ENCODE data around the gene F8. TPM values are rescaled to one million over a fixed set of nuclear protein-coding genes. Genes with fewer than 3 reads are reported as not detected.
"Not testable (repeated sequence)": the region's sequence is repeated elsewhere in the genome, so short reads cannot be mapped to it uniquely, and the experiment has no call there.

F8 gene
- total and polyA plus RNA-seq, 9 of the 15 experiments (the other 6 are each of a cell fraction or from before 2014, with no cell fraction given): 0.41 to 3.8 (median 0.91) TPM

DNA sequence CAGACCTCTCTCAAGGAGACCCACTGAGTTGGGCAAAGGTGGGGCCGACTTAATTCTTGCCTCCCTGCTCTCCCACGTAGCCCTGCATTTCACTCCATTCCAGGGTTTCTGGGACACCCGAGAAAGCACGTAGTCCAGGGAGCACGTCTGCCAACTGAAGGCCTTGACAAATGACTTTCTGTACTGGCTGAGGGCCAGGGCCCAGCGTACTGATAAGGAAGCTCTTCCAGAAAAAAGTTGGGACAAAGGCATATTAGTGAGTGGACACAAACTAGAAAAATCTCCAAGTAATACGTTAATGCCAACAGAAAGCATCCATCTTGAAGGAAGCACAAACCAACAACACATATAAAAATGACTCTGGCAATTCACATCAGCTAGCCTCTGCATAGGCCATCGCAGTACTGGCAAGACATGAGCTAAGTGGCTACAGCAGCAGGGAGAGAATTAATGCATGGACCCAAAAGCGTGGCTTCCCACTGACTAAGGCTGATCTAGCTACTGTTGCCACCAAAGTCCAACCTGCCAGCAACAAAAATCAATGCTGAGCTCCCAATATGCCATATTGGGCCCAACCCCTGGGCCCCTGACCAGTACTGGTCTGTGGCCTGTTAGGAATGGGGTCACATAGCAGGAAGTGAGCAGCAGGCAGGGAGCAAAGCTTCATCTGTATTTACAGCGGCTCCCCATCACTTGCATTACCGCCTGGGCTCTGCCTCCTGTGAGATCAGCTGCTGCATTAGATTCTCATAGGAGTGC, 15.4 kb downstream of the F8 start (continued):
- TF ChIP-seq, protein P1, sequence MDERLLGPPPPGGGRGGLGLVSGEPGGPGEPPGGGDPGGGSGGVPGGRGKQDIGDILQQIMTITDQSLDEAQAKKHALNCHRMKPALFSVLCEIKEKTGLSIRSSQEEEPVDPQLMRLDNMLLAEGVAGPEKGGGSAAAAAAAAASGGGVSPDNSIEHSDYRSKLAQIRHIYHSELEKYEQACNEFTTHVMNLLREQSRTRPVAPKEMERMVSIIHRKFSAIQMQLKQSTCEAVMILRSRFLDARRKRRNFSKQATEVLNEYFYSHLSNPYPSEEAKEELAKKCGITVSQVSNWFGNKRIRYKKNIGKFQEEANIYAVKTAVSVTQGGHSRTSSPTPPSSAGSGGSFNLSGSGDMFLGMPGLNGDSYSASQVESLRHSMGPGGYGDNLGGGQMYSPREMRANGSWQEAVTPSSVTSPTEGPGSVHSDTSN (CRISPR knock-in tag; IDR thresholded peaks at IDR 0.05; ENCODE audit: low read depth): not testable (repeated sequence)
- TF ChIP-seq, protein P1 (tag; conservative IDR thresholded peaks at IDR 0.05; ENCODE audit: low read depth): peak; percentile 94
- TF ChIP-seq SMARCA4 (IDR thresholded peaks at IDR 0.05): peak; percentile 50; the same call in 1 of the 2 replicates

DNA sequence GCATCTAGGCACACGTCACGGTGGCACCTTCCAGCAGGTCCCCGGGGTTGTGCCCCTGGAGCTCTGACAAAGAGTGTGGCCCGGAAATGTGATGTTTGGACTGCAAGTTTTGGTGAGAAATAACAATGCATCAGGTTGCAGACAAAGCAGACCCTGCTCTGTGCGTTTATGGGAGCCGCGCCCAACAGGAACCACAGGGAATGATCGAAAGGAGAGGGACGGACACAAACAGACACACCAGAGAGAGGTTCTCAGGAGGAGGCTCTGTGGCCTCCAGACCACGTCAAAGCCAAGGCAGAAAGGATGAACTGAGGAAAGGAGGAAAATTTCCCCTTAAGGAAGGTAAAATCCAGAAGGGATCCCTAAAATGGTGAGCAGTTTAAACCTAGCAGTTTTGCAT, 16.1 kb downstream of the F8 start:
- H3K27me3 ChIP-seq (ENCODE audit: control insufficient read depth in 2 of 2, insufficient read depth in 2 of 2, low read length in 2 of 2); intact Hi-C loops (cut with micrococcal nuclease); CTCF ChIA-PET (ENCODE audit: low intra/inter-chr PET ratio); H3K4me3 ChIP-seq; POLR2A ChIA-PET; H3K9me3 ChIP-seq (replicated peaks; ENCODE audit: control insufficient read depth, insufficient read depth, low read depth, low read length); H4K20me1 ChIP-seq (replicated peaks; ENCODE audit: control insufficient read depth, insufficient read depth, low read length); FAIRE-seq; H3K27ac ChIP-seq (ENCODE audit: extremely low read depth, low read depth, low read length); DNase-seq (ENCODE audit: extremely low read depth in 1 of 4, low spot score in 3 of 4); BruUV-seq (replicated peaks); ATAC-seq; H3K36me3 ChIP-seq (ENCODE audit: control insufficient read depth, insufficient read depth, low read length); H3K79me2 ChIP-seq (ENCODE audit: control insufficient read depth, insufficient read depth, low read length); H3K9me1 ChIP-seq (ENCODE audit: control insufficient read depth, insufficient read depth, low read length); H3K4me2 ChIP-seq (ENCODE audit: insufficient read depth, low read length); H2AFZ ChIP-seq (ENCODE audit: low read depth, low read length); H3K9ac ChIP-seq (ENCODE audit: insufficient read depth in 1 of 2, low read depth in 2 of 2, low read length in 2 of 2): not testable (repeated sequence)
- WGBS (ENCODE audit: insufficient coverage, low coverage, missing lambda C conversion rate): no CpG with 5 or more reads among the region's 10 CpGs
- H3K4me1 ChIP-seq (replicated peaks in 1 of 2; ENCODE audit: control insufficient read depth in 2 of 2, insufficient read depth in 2 of 2, low read length in 2 of 2): peaks cover 21 to 32% of the 10 kb centered on the region in 2 experiments; a peak in 4 of 5 replicates
- in situ Hi-C loops (cut with MboI): loop anchor here (5.0 kb wide), 1 partner anchor 141 kb away; no protein-coding TSS in a partner anchor

Data from K562 (cell line).